Neural cell (in vitro differentiated cells): ENCODE measurements around the gene DNAJB14. TPM values are rescaled to one million over a fixed set of nuclear protein-coding genes. Genes with fewer than 3 reads are reported as not detected.

ENCODE experiments used
- H2AFZ ChIP-seq: fragments of 200-600, 300-800 bp; sonication (generic), shearing (Covaris generic); 2 replicates; pipeline ENCODE4 v1.6.0; 2014; ENCODE audit warnings: low read depth, mild to moderate bottlenecking, antibody characterized with exemption, low read length, moderate library complexity
- H3F3A ChIP-seq: fragments of 200-600 bp; shearing (Covaris generic); 2 replicates; pipeline ENCODE4 v1.6.1; 2016; ENCODE audit warnings: mild to moderate bottlenecking, moderate library complexity, mixed read lengths, antibody characterized with exemption, low read length; ENCODE audit not compliant: insufficient read depth, poor library complexity, severe bottlenecking
- H3K27ac ChIP-seq: fragments of 200-600, 300-800 bp; sonication (generic), shearing (Covaris generic); 2 replicates; pipeline ENCODE4 v1.5.1; 2014; ENCODE audit warnings: mild to moderate bottlenecking, low read length, moderate library complexity
- H3K27me3 ChIP-seq: fragments of 300-800, 200-600 bp; sonication (generic), shearing (Covaris generic); 2 replicates; pipeline ENCODE4 v1.6.0; 2014; ENCODE audit warnings: mild to moderate bottlenecking, low read depth, low read length, moderate library complexity; ENCODE audit not compliant: insufficient read depth
- H3K36me3 ChIP-seq: fragments of 300-800, 200-600 bp; sonication (generic), shearing (Covaris generic); 2 replicates; pipeline ENCODE4 v1.5.1; 2014; ENCODE audit warnings: mild to moderate bottlenecking, antibody characterized with exemption, low read length, moderate library complexity; ENCODE audit not compliant: insufficient read depth
- H3K4me2 ChIP-seq: fragments of 300-800, 200-600 bp; sonication (generic), shearing (Covaris generic); 2 replicates; pipeline ENCODE4 v1.6.0; 2014; ENCODE audit warnings: mild to moderate bottlenecking, low read length
- H3K4me3 ChIP-seq: fragments of 300-800, 200-600 bp; sonication (generic), shearing (Covaris generic); 2 replicates; pipeline ENCODE4 v1.5.1; 2014; ENCODE audit warnings: mild to moderate bottlenecking, low read length, moderate library complexity
- H3K79me2 ChIP-seq: fragments of 200-600 bp; shearing (Covaris generic); replicated peaks from 2 replicates; pipeline ENCODE4 v1.6.0; 2014; ENCODE audit warnings: mild to moderate bottlenecking, low read length, moderate library complexity; ENCODE audit not compliant: insufficient read depth
- H3K9ac ChIP-seq: fragments of 300-800, 200-600 bp; sonication (generic), shearing (Covaris generic); 2 replicates; pipeline ENCODE4 v1.6.1; 2016; ENCODE audit warnings: mild to moderate bottlenecking, low read length, mixed read lengths
- H3K9me2 ChIP-seq: fragments of 200-600 bp; shearing (Covaris generic); 2 replicates; pipeline ENCODE4 v1.6.1; 2016; ENCODE audit warnings: mild to moderate bottlenecking, low read length, mixed read lengths; ENCODE audit not compliant: insufficient read depth
- H3K9me3 ChIP-seq: fragments of 200-600, 300-800 bp; sonication (generic), shearing (Covaris generic); 2 replicates; pipeline ENCODE4 v1.6.1; 2016; ENCODE audit warnings: mild to moderate bottlenecking, mixed run types, low read length, moderate library complexity, mixed read lengths
- H4K20me1 ChIP-seq: fragments of 200-600 bp; shearing (Covaris generic); 2 replicates; pipeline ENCODE4 v1.6.1; 2016; ENCODE audit warnings: mild to moderate bottlenecking, mixed run types; ENCODE audit not compliant: insufficient read depth
- CTCF ChIP-seq: fragments of 450-650 bp; IDR thresholded peaks from 2 replicates; pipeline ENCODE4 v1.5.1; 2014; ENCODE audit warnings: antibody characterized with exemption, mild to moderate bottlenecking, moderate library complexity; ENCODE audit not compliant: poor library complexity, severe bottlenecking
- EP300 ChIP-seq: fragments of 450-650 bp; conservative IDR thresholded peaks from 2 replicates; pipeline ENCODE4 v1.6.1; 2014; ENCODE audit warnings: antibody characterized with exemption, mild to moderate bottlenecking, moderate library complexity; ENCODE audit not compliant: poor library complexity, severe bottlenecking
- EZH2 ChIP-seq: fragments of 200-600, 300-800 bp; shearing (Covaris generic), sonication (generic); IDR thresholded peaks from 2 replicates; pipeline ENCODE4 v1.6.1; 2014; ENCODE audit warnings: antibody characterized with exemption, low read length, borderline replicate concordance, mild to moderate bottlenecking; ENCODE audit not compliant: insufficient read depth, poor library complexity, severe bottlenecking
- MXI1 ChIP-seq: fragments of 450-650 bp; conservative IDR thresholded peaks from 2 replicates; pipeline ENCODE4 v1.6.1; 2014; ENCODE audit warnings: antibody characterized with exemption, mild to moderate bottlenecking; ENCODE audit not compliant: poor library complexity, severe bottlenecking
- POLR2AphosphoS5 ChIP-seq: IDR thresholded peaks from 2 replicates; pipeline ENCODE4 v1.6.1; 2012
- RAD21 ChIP-seq: fragments of 450-650 bp; conservative IDR thresholded peaks from 2 replicates; pipeline ENCODE4 v1.6.1; 2014; ENCODE audit warnings: antibody characterized with exemption, mild to moderate bottlenecking, moderate library complexity
- SMC3 ChIP-seq: fragments of 450-650 bp; conservative IDR thresholded peaks from 2 replicates; pipeline ENCODE4 v1.6.1; 2014; ENCODE audit warnings: antibody characterized with exemption, mild to moderate bottlenecking, moderate library complexity; ENCODE audit not compliant: poor library complexity
- TAF1 ChIP-seq: IDR thresholded peaks from 2 replicates; pipeline ENCODE4 v1.6.1; 2012; ENCODE audit warnings: low read depth
- polyA plus RNA-seq: library from polyadenylated mRNA; depleted of rRNA; stranded (reverse); fragments of >200 nt; gene quantifications from 2 replicates; pipeline ENCODE4 v1.2.3, GENCODE V29; 2014

DNAJB14 gene
- polyA plus RNA-seq, 1 donor from 2014 or later, result 41.3 TPM

DNA sequence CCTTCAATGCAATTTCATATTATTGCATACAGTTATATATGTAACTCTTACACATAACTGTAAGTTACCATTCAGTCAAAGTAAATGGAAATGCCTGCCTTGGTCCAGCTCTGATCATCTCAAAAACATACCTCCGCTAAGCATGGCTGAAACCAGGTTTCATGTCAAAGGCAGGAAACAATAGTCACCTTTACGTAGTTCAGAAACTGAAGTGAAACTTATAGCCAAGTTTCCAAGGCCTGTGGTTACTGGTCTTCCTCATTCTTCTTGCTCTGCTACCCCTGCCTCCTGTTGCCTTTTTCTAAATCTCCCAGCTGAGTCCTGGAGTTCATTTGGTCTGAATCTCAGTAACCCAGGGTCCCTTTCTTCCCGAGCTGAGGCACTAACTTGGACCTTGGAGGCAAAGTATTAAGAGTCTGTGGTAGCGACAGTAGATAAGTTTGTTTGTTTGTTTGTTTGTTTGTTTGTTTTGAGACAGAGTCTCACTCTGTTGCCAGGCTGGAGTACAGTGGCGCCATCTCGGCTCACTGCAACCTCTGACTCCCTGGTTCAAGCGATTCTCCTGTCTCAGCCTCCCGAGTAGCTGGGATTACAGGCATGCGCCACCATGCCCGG lies 98.9 kb downstream of the DNAJB14 start:
- Histone ChIP-seq H3K36me3 (no peaks in the 10 kb centered on the region), H3F3A (no peaks in the 10 kb centered on the region), H3K4me3 (no peak overlapping the region), H3K9ac (no peak overlapping the region), H3K27me3 (no peaks in the 10 kb centered on the region), H3K79me2 (no peaks in the 10 kb centered on the region), H3K9me3 (no peaks in the 10 kb centered on the region), H2AFZ (no peak overlapping the region), H4K20me1 (no peaks in the 10 kb centered on the region), H3K9me2 (no peaks in the 10 kb centered on the region), H3K4me2 (no peak overlapping the region), H3K27ac (no peak overlapping the region)
- no peak for TF ChIP-seq EZH2
- TF ChIP-seq TAF1, result no peak
- TF ChIP-seq POLR2AphosphoS5, result no peak
- TF ChIP-seq EP300, result no peak
- TF ChIP-seq RAD21, result no peak
- no peak for TF ChIP-seq CTCF
- no peak for TF ChIP-seq SMC3

GRCh38 chr4:99846891-99847290 lies 99.5 kb downstream of the DNAJB14 start:
- TF ChIP-seq MXI1 (no peak), EP300 (no peak), EZH2 (no peak)
- no peaks in the 10 kb centered on the region for H3K9me3 ChIP-seq
- no peak overlapping the region for H3K27ac ChIP-seq
- H2AFZ ChIP-seq, result no peak overlapping the region
- no peaks in the 10 kb centered on the region for H3K9me2 ChIP-seq
- H3K79me2 ChIP-seq, result no peaks in the 10 kb centered on the region
- no peaks in the 10 kb centered on the region for H3K27me3 ChIP-seq
- H3K9ac ChIP-seq, result no peak overlapping the region
- H3F3A ChIP-seq, result no peaks in the 10 kb centered on the region
- no peaks in the 10 kb centered on the region for H4K20me1 ChIP-seq
- H3K4me3 ChIP-seq, result no peak overlapping the region
- no peaks in the 10 kb centered on the region for H3K36me3 ChIP-seq
- no peak overlapping the region for H3K4me2 ChIP-seq

Other genes starting within 250 kb of the DNAJB14 start
- not detected in 2 replicates for gene DAPP1, start 129.8 kb downstream of the DNAJB14 start, polyA plus RNA-seq
- gene LAMTOR3, start 52.2 kb downstream of the DNAJB14 start, polyA plus RNA-seq, result 172 and 203 TPM in 2 replicates
- 519 and 571 TPM in 2 replicates for gene H2AZ1, start 3.7 kb upstream of the DNAJB14 start, polyA plus RNA-seq
- gene DDIT4L, start 243.8 kb upstream of the DNAJB14 start, polyA plus RNA-seq, result 0.28 TPM in 1 of 2 replicates, not detected in the other